HCT116 (cell line): ENCODE measurements around the gene CTBP1. TPM values are rescaled to one million over a fixed set of nuclear protein-coding genes. Genes with fewer than 3 reads are reported as not detected.

Experiments used
- ATAC-seq: fragments of 200-7000 bp; cut with Tn5 transposase; 2 replicates; pipeline ENCODE4 v1.9.1; 2020; ENCODE audit warnings: mild to moderate bottlenecking, moderate library complexity
- BruUV-seq: library from RNA; stranded (reverse); fragments of 400-500 nt; replicated peaks from 2 replicates; lab custom pipeline; 2021; lab: Mats Ljungman, UMichigan
- CTCF ChIA-PET: fragments of 300-600 bp; sonication (Branson Sonifier 250); formaldehyde crosslinking; loops from one replicate; lab custom pipeline; 2021; ENCODE audit warnings: antibody characterized with exemption; lab: Charles Lee
- POLR2A ChIA-PET: fragments of 300-600, 350-600 bp; sonication (Branson Sonifier 250); formaldehyde crosslinking; loops from one replicate; lab custom pipeline; 2021; ENCODE audit warnings: antibody characterized with exemption; lab: Charles Lee
- RAD21 ChIA-PET, 2 experiments: fragments of 300-600 bp; sonication (Branson Sonifier 250); formaldehyde crosslinking; loops; one replicate each; lab custom pipeline; 2023; ENCODE audit warnings: low total read pairs in 2 of 2; ENCODE audit not compliant: uncharacterized antibody in 2 of 2, unreplicated experiment in 2 of 2, low non-redundant PET in 1 of 2; lab: Charles Lee
- DNase-seq: peaks from one replicate; pipeline ENCODE4 v3.0.0-alpha.2; 2010; ENCODE audit warnings: low read depth, low spot score
- H2AFZ ChIP-seq: fragments of 200-600 bp; shearing (Covaris generic), sonication (generic); 2 replicates; pipeline ENCODE4 v1.6.1; 2017; ENCODE audit warnings: low read depth, mixed run types, mixed read lengths, antibody characterized with exemption, low read length; ENCODE audit not compliant: poor library complexity, severe bottlenecking
- H3K27ac ChIP-seq: 2 replicates; pipeline ENCODE4 v1.5.1; 2012; ENCODE audit warnings: low read depth, low read length
- H3K27me3 ChIP-seq: fragments of 200-600 bp; sonication (generic); 2 replicates; pipeline ENCODE4 v1.6.1; 2016; ENCODE audit warnings: mixed run types, low read length, mixed read lengths; ENCODE audit not compliant: insufficient read depth
- H3K36me3 ChIP-seq, 2 experiments: fragments of 200-500 bp in 1 of 2; fragments of 200-600 bp in 1 of 2; sonication (Bioruptor generic) in 1 of 2; sonication (generic) in 1 of 2; 2 replicates each; pipeline versions ENCODE4 v1.5.1 to v1.6.1; 2014 to 2016; ENCODE audit warnings: low read length in 2 of 2, inconsistent platforms in 1 of 2, mixed read lengths in 1 of 2, mixed run types in 1 of 2; ENCODE audit not compliant: insufficient read depth in 2 of 2, control insufficient read depth in 1 of 2
- H3K4me1 ChIP-seq, 2 experiments: fragments of 200-600 bp in 1 of 2; sonication (generic) in 1 of 2; 2 replicates each; pipeline versions ENCODE4 v1.5.1 to v1.6.1; 2012 to 2017; ENCODE audit warnings: low read length in 2 of 2, inconsistent platforms in 1 of 2, mild to moderate bottlenecking in 1 of 2, mixed read lengths in 1 of 2, mixed run types in 1 of 2, moderate library complexity in 1 of 2; ENCODE audit not compliant: insufficient read depth in 2 of 2, control insufficient read depth in 1 of 2
- H3K4me2 ChIP-seq: fragments of 200-600 bp; sonication (generic); 2 replicates; pipeline ENCODE4 v1.6.1; 2017; ENCODE audit warnings: mixed run types, low read length, mixed read lengths
- H3K4me3 ChIP-seq, 2 experiments: fragments of 200-600 bp in 1 of 2; sonication (generic) in 1 of 2; replicated peaks in 1 of 2; 2 replicates each; pipeline ENCODE4 v1.5.1; 2011 to 2016; ENCODE audit warnings: low read length in 2 of 2, control low read depth in 1 of 2, low read depth in 1 of 2, mild to moderate bottlenecking in 1 of 2, mixed read lengths in 1 of 2, mixed run types in 1 of 2
- H3K79me2 ChIP-seq: fragments of 200-600 bp; sonication (generic); 2 replicates; pipeline ENCODE4 v1.6.1; 2017; ENCODE audit warnings: mild to moderate bottlenecking, mixed run types, low read length, moderate library complexity, mixed read lengths; ENCODE audit not compliant: insufficient read depth
- H3K9ac ChIP-seq: fragments of 200-600 bp; sonication (generic); 2 replicates; pipeline ENCODE4 v1.6.1; 2016; ENCODE audit warnings: low read length, mixed read lengths
- H3K9me2 ChIP-seq: fragments of 200-600 bp; sonication (generic), shearing (Covaris generic); 2 replicates; pipeline ENCODE4 v1.6.1; 2017; ENCODE audit warnings: mixed run types, mild to moderate bottlenecking, moderate library complexity; ENCODE audit not compliant: insufficient read depth
- H3K9me3 ChIP-seq, 2 experiments: fragments of 200-500 bp in 1 of 2; fragments of 200-600 bp in 1 of 2; sonication (Bioruptor generic) in 1 of 2; sonication (generic) in 1 of 2; 2 replicates each; pipeline ENCODE4 v1.6.1; 2014 to 2017; ENCODE audit warnings: low read length in 2 of 2, mixed read lengths in 2 of 2, inconsistent platforms in 1 of 2, low read depth in 1 of 2, mild to moderate bottlenecking in 1 of 2, mixed run types in 1 of 2, moderate library complexity in 1 of 2; ENCODE audit not compliant: control insufficient read depth in 1 of 2, insufficient read depth in 1 of 2
- H4K20me1 ChIP-seq: fragments of 200-600 bp; sonication (generic), shearing (Covaris generic); 2 replicates; pipeline ENCODE4 v1.6.1; 2017; ENCODE audit warnings: mixed run types, mild to moderate bottlenecking, moderate library complexity; ENCODE audit not compliant: insufficient read depth
- CBX3 ChIP-seq: IDR thresholded peaks from 2 replicates; pipeline ENCODE4 v1.6.1; 2012; ENCODE audit warnings: low read depth
- CTCF ChIP-seq, 3 experiments: fragments of 200-600 bp in 1 of 3; sonication (generic) in 1 of 3; IDR thresholded peaks in 2 of 3; conservative IDR thresholded peaks in 1 of 3; 2 replicates each; pipeline ENCODE4 v1.5.1; 2012 to 2017; ENCODE audit warnings: low read depth in 2 of 3, low read length in 2 of 3, antibody characterized with exemption in 1 of 3, borderline replicate concordance in 1 of 3, control low read depth in 1 of 3, mild to moderate bottlenecking in 1 of 3, mixed read lengths in 1 of 3, mixed run types in 1 of 3, moderate library complexity in 1 of 3; ENCODE audit not compliant: insufficient read depth in 1 of 3
- EZH2 ChIP-seq: fragments of 200-600 bp; sonication (generic); IDR thresholded peaks from 2 replicates; pipeline ENCODE4 v1.6.1; 2017; ENCODE audit warnings: antibody characterized with exemption, mixed run types
- EZH2phosphoT487 ChIP-seq: fragments of 200-600 bp; IDR thresholded peaks from 2 replicates; pipeline ENCODE4 v1.6.1; 2018; ENCODE audit warnings: antibody characterized with exemption, borderline replicate concordance
- FOSL1 ChIP-seq: IDR thresholded peaks from 2 replicates; pipeline ENCODE4 v1.6.1; 2012; ENCODE audit warnings: low read depth
- JUND ChIP-seq: IDR thresholded peaks from 2 replicates; pipeline ENCODE4 v1.6.1; 2012
- MAX ChIP-seq: IDR thresholded peaks from 2 replicates; pipeline ENCODE4 v1.6.1; 2012
- POLR2A ChIP-seq: IDR thresholded peaks from 2 replicates; pipeline ENCODE4 v1.7.0; 2011; ENCODE audit warnings: borderline replicate concordance; ENCODE audit not compliant: insufficient read depth, insufficient read length; ENCODE audit errors: extremely low read depth
- RAD21 ChIP-seq: IDR thresholded peaks from 2 replicates; pipeline ENCODE4 v1.6.1; 2012; ENCODE audit warnings: low read depth, mild to moderate bottlenecking
- REST ChIP-seq: IDR thresholded peaks from 2 replicates; pipeline ENCODE4 v1.6.1; 2012; ENCODE audit warnings: low read depth
- SIN3A ChIP-seq: IDR thresholded peaks from 2 replicates; pipeline ENCODE4 v1.6.1; 2012; ENCODE audit warnings: low read depth
- SP1 ChIP-seq: IDR thresholded peaks from 2 replicates; pipeline ENCODE4 v1.6.1; 2012; ENCODE audit warnings: low read depth
- SRF ChIP-seq: IDR thresholded peaks from 2 replicates; pipeline ENCODE4 v1.6.1; 2012; ENCODE audit warnings: low read depth
- YY1 ChIP-seq: IDR thresholded peaks from 2 replicates; pipeline ENCODE4 v1.6.1; 2011; ENCODE audit warnings: low read length, low read depth, moderate library complexity, mild to moderate bottlenecking; ENCODE audit not compliant: insufficient replicate concordance; ENCODE audit errors: extremely low read depth
- ZFX ChIP-seq: fragments of 450-650 bp; IDR thresholded peaks from 2 replicates; pipeline ENCODE4 v1.6.1; 2017
- ZNF274 ChIP-seq: fragments of 200-500 bp; sonication (Bioruptor generic); IDR thresholded peaks from 2 replicates; pipeline ENCODE4 v1.6.1; 2014; ENCODE audit warnings: mild to moderate bottlenecking, low read depth, low read length, inconsistent platforms
- intact Hi-C: fragments of 100-400 bp; cut with micrococcal nuclease; formaldehyde crosslinking; loops from 2 replicates; pipeline ENCODE4 v1.10.0; 2022
- total RNA-seq: library from RNA; stranded (reverse); gene quantifications from one replicate; pipeline ENCODE4 v1.2.1, GENCODE V29; 2021; ENCODE audit not compliant: unreplicated experiment

Gene CTBP1
- total RNA-seq, 1 experiment from 2014 or later: 175 TPM

- ChIA-PET POLR2A (no interaction called here), CTCF (no interaction called here), RAD21 (no interaction called here)
- intact Hi-C loops: no loop called here
- no peaks in the 10 kb centered on the region for H3K4me1 ChIP-seq
- no peaks in the 10 kb centered on the region for H4K20me1 ChIP-seq
- H3K9ac ChIP-seq: no peak overlapping the region
- BruUV-seq: no TSS peak
- H3K9me3 ChIP-seq: no peaks in the 10 kb centered on the region
- no peak overlapping the region for H3K4me2 ChIP-seq
- H2AFZ ChIP-seq: no peak overlapping the region
- DNase-seq (no peak), ATAC-seq (no peak)
- H3K4me3 ChIP-seq: no peak overlapping the region
- H3K79me2 ChIP-seq: no peaks in the 10 kb centered on the region
- TF ChIP-seq RAD21 (no peak), MAX (no peak), YY1 (no peak), CTCF (IDR thresholded peaks at IDR 0.05 in 2 of 3, conservative IDR thresholded peaks at IDR 0.05 in 1 of 3; ENCODE audit: borderline replicate concordance in 1 of 3, insufficient read depth in 1 of 3, low read depth in 2 of 3, low read length in 2 of 3) (no peak), EZH2phosphoT487 (no peak), REST (no peak), POLR2A (no peak), ZFX (no peak), SP1 (no peak), FOSL1 (no peak), EZH2 (no peak), SIN3A (no peak), JUND (no peak), SRF (no peak), ZNF274 (no peak), CBX3 (no peak)
- H3K36me3 ChIP-seq: no peaks in the 10 kb centered on the region
- no peaks in the 10 kb centered on the region for H3K27me3 ChIP-seq
- no peaks in the 10 kb centered on the region for H3K9me2 ChIP-seq
- H3K27ac ChIP-seq: no peak overlapping the region
Observed at GRCh38 chr4:1198098-1198844, 50.7 kb downstream of the CTBP1 start.
